Neural progenitor cell (in vitro differentiated cells): ENCODE results near the gene FAM149B1.

ENCODE experiments used
- CTCF ChIP-seq: fragments of 200-600 bp; sonication (generic); IDR thresholded peaks from 2 replicates; pipeline ENCODE4 v1.5.1; 2017; ENCODE audit warnings: antibody characterized with exemption, mild to moderate bottlenecking
- EZH2phosphoT487 ChIP-seq: fragments of 200-600 bp; sonication (generic); IDR thresholded peaks from 2 replicates; pipeline ENCODE4 v1.6.1; 2017; ENCODE audit warnings: antibody characterized with exemption

- TF ChIP-seq EZH2phosphoT487 (no peak), CTCF (no peak)
Measured at GRCh38 chr10:73261362-73261995, 93.6 kb downstream of the FAM149B1 start.
